Uterus (tissue), 4 donors: Measurements from ENCODE around the gene DGAT2. TPM values are rescaled to one million over a fixed set of nuclear protein-coding genes. Genes with fewer than 3 reads are reported as not detected.

Experiments used
- DNase-seq, 2 donors: peaks; one replicate each; pipeline ENCODE4 v3.0.0-alpha.2; 2019 to 2020
- H3K27ac ChIP-seq, 2 donors: fragments of 200-600 bp; sonication (generic); 1 replicate in 1 of 2; 2 replicates in 1 of 2; pipeline ENCODE4 v1.5.1; 2016 to 2018
- H3K27me3 ChIP-seq, 2 donors: fragments of 200-600 bp; sonication (generic); one replicate each; pipeline ENCODE4 v1.5.1; 2018 to 2019; ENCODE audit warnings: control low read depth in 1 of 2
- H3K36me3 ChIP-seq, 2 donors: fragments of 200-600 bp; sonication (generic); one replicate each; pipeline ENCODE4 v1.5.1; 2019; ENCODE audit warnings: control low read depth in 1 of 2
- H3K4me1 ChIP-seq, 2 donors: fragments of 200-600 bp; sonication (generic); one replicate each; pipeline ENCODE4 v1.5.1; 2018 to 2019; ENCODE audit warnings: control low read depth in 1 of 2
- H3K4me3 ChIP-seq, 2 donors: fragments of 200-600 bp; sonication (generic); 1 replicate in 1 of 2; 2 replicates in 1 of 2; pipeline ENCODE4 v1.5.1; 2018 to 2019; ENCODE audit warnings: mild to moderate bottlenecking in 1 of 2
- H3K9me3 ChIP-seq, 2 donors: fragments of 200-600 bp; sonication (generic); one replicate each; pipeline ENCODE4 v1.5.1; 2019; ENCODE audit warnings: control low read depth in 1 of 2
- POLR2A ChIP-seq, 2 donors: fragments of 450-650 bp; IDR thresholded peaks; one replicate each; pipeline ENCODE4 v1.6.1; 2016; ENCODE audit warnings: antibody characterized with exemption in 2 of 2, mild to moderate bottlenecking in 1 of 2, moderate library complexity in 1 of 2
- intact Hi-C: fragments of 100-400 bp; cut with DNase I; formaldehyde crosslinking; loops from one replicate; pipeline ENCODE4 v1.15.1; 2023; ENCODE audit warnings: low total_unique reads
- total RNA-seq, 4 donors: library from RNA; depleted of rRNA in 3 of 4; stranded (reverse); fragments of >200 nt in 3 of 4; gene quantifications; one replicate each; pipeline versions ENCODE4 v1.1.0 to v1.2.4, GENCODE V29; 2014 to 2023
- TF ChIP-seq, protein P1 (sequence below), 4 experiments: fragments of 200-600 bp in 2 of 4; fragments of 450-650 bp in 2 of 4; sonication (generic) in 2 of 4; IDR thresholded peaks; one replicate each; pipeline ENCODE4 v1.5.1; 2016 to 2019; ENCODE audit warnings: antibody characterized with exemption in 4 of 4, mild to moderate bottlenecking in 2 of 4, moderate library complexity in 1 of 4
- donor health status: DM: yes; HTN: yes; CAD: no.

Gene DGAT2
- total RNA-seq, 4 donors from 2014 or later, result 0.29 to 1.5 (median 1.5) TPM; not detected in 1

DNA sequence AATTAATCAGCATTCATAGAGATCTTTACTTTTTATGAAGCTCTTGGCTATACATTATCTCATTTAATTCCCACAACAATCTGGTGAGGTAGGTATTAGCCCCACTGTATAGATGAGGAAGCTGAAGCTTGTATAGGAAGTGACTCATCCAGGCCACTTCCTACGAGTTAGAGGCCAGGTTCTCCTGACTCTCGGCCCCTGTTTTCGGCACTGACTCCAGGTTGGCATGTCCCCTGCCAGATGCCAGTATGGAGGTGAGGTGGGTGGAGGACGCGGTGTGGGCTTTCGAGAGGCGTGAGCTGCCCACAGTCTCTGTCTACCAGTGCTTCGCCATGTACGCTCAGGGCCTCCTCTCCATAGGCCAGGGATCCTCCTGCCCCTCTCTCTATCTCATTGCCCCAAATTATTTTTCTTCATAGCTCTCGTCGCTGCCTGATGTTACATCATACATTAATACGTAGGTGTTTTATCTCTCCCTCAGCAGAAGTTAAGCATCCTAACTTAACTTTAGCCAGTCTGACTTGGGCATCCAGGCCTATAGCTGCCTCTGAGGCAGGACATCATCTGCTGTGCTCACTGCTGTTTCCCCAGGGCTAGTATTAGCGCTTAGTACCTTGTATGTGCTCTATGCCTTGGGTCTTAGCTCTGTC, 9.0 kb downstream of the DGAT2 start:
- Histone ChIP-seq H3K9me3 (no peaks in the 10 kb centered on the region), H3K27ac (no peak overlapping the region), H3K4me1 (no peaks in the 10 kb centered on the region), H3K4me3 (no peak overlapping the region), H3K27me3 (no peaks in the 10 kb centered on the region), H3K36me3 (no peaks in the 10 kb centered on the region)
- intact Hi-C loops, result no loop called here
- DNase-seq, result no peak
- TF ChIP-seq, protein P1, sequence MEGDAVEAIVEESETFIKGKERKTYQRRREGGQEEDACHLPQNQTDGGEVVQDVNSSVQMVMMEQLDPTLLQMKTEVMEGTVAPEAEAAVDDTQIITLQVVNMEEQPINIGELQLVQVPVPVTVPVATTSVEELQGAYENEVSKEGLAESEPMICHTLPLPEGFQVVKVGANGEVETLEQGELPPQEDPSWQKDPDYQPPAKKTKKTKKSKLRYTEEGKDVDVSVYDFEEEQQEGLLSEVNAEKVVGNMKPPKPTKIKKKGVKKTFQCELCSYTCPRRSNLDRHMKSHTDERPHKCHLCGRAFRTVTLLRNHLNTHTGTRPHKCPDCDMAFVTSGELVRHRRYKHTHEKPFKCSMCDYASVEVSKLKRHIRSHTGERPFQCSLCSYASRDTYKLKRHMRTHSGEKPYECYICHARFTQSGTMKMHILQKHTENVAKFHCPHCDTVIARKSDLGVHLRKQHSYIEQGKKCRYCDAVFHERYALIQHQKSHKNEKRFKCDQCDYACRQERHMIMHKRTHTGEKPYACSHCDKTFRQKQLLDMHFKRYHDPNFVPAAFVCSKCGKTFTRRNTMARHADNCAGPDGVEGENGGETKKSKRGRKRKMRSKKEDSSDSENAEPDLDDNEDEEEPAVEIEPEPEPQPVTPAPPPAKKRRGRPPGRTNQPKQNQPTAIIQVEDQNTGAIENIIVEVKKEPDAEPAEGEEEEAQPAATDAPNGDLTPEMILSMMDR (IDR thresholded peaks at IDR 0.05), result no peak
- TF ChIP-seq POLR2A (IDR thresholded peaks at IDR 0.05), result no peak

DNA sequence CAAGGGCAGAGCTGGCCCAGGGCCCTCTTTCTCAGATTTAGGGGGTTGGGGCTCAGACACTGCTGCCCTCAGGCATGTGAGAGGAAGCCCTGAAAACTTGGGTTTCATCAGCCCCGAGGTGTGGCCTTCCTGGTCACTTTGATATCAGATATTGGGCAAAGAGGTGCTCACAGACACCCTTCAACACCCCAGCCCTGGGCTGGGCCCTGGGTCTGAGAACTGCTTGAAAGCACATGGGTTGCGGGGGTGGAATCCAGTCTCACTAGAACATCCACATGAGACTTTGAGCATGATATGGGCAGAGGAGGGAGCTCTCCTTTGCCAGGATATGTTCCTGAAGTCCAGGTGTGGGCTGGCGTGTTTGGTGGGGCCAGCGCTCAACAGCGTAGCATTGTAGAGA, 10.4 kb downstream of the DGAT2 start:
- H3K36me3 ChIP-seq, result no peaks in the 10 kb centered on the region
- no peaks in the 10 kb centered on the region for H3K9me3 ChIP-seq
- TF ChIP-seq, protein P1 (IDR thresholded peaks at IDR 0.05), result no peak
- no peak for TF ChIP-seq POLR2A (IDR thresholded peaks at IDR 0.05)
- H3K27me3 ChIP-seq, result no peaks in the 10 kb centered on the region
- H3K4me1 ChIP-seq, result no peaks in the 10 kb centered on the region
- no peak overlapping the region for H3K4me3 ChIP-seq
- H3K27ac ChIP-seq, result no peak overlapping the region
- intact Hi-C loops, result no loop called here
- DNase-seq, result no peak

DNA sequence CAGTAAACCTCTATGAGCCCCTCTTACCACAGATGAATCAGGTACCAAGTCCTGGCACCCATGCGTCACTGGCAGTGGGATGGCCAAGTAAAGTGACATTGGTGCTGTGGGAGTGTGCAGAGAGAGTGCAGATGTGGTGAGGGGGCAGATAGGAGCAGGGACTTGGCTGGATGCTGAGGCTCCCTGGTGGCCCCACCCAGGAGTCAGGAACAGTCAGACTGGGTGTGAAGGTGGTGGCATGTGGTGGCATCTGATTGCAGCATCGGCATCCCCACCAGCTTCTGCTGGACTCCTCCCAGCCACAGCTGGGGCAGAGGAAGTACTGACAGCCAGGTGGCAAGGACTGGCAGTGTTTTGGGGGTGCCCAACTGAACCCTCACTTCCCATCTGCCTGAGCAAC, 11.4 kb downstream of the DGAT2 start:
- DNase-seq, result no peak

DNA sequence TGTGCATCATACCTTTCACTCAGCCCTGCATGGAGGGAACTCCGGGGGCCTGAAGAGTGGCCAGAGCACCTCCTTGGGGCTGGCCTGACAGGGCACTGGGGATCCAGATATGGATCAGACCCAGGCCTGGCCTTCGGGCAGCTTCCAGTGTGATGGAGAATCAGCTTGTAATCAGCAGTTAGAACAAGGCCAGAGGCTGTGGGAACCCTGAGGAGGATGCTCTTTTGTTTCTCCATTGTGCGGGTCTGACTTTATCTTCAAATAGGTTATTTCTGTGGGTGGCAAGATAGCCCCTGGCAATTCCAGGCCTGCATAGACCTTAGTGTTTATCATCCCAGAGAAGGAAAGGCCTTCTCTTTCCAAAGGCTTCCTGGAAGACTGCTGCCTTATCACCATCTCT, 12.3 kb downstream of the DGAT2 start:
- TF ChIP-seq, protein P1 (IDR thresholded peaks at IDR 0.05), result no peak
- TF ChIP-seq POLR2A (IDR thresholded peaks at IDR 0.05), result no peak
- H3K27ac ChIP-seq, result no peak overlapping the region
- H3K27me3 ChIP-seq, result no peaks in the 10 kb centered on the region
- intact Hi-C loops, result no loop called here
- no peaks in the 10 kb centered on the region for H3K4me1 ChIP-seq
- no peak for DNase-seq
- no peaks in the 10 kb centered on the region for H3K9me3 ChIP-seq
- no peaks in the 10 kb centered on the region for H3K36me3 ChIP-seq
- H3K4me3 ChIP-seq, result no peak overlapping the region

More for the DNA sequence above, 11.4 kb downstream of the DGAT2 start:
- no peaks in the 10 kb centered on the region for H3K36me3 ChIP-seq
- no peak overlapping the region for H3K4me3 ChIP-seq
- no peak for TF ChIP-seq POLR2A (IDR thresholded peaks at IDR 0.05)
- TF ChIP-seq, protein P1 (IDR thresholded peaks at IDR 0.05), result no peak
- intact Hi-C loops, result no loop called here
- no peaks in the 10 kb centered on the region for H3K27me3 ChIP-seq
- no peak overlapping the region for H3K27ac ChIP-seq
- H3K4me1 ChIP-seq, result no peaks in the 10 kb centered on the region
- H3K9me3 ChIP-seq, result no peaks in the 10 kb centered on the region

DNA sequence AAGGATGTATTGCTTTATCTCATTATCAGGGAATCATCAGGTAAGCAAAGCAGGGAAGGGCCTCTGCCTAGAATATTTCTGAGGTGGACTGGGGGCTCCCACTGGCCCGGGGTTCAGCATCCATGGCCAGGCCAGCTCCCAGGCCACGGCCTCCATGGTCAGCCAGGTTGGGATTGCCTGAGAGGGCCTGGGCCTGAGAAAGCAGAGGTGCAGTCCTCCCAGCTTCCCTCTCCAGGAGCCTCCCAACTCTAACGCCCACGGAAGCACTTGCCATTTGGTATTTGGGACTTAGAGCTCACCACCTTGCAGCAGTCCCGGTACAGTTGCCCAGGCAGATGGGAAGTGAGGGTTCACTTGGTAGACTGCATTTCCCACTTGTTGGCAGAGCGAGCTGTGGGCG, 12.7 kb downstream of the DGAT2 start:
- H3K4me1 ChIP-seq, result no peaks in the 10 kb centered on the region
- H3K9me3 ChIP-seq, result no peaks in the 10 kb centered on the region
- TF ChIP-seq, protein P1 (IDR thresholded peaks at IDR 0.05), result no peak
- TF ChIP-seq POLR2A (IDR thresholded peaks at IDR 0.05), result no peak
- H3K36me3 ChIP-seq, result no peaks in the 10 kb centered on the region
- H3K27me3 ChIP-seq, result no peaks in the 10 kb centered on the region
- no peak overlapping the region for H3K4me3 ChIP-seq
- no peak overlapping the region for H3K27ac ChIP-seq
- no peak for DNase-seq
- intact Hi-C loops, result no loop called here
